ENCODE data around the gene DIAPH3. TPM values are rescaled to one million over a fixed set of nuclear protein-coding genes. Genes with fewer than 3 reads are reported as not detected.

Gene DIAPH3
- total and polyA plus RNA-seq, 2 of the 8 experiments (the other 6 are each of a cell fraction or from before 2014, with no cell fraction given) = 8.0 to 30.8 TPM

DNA sequence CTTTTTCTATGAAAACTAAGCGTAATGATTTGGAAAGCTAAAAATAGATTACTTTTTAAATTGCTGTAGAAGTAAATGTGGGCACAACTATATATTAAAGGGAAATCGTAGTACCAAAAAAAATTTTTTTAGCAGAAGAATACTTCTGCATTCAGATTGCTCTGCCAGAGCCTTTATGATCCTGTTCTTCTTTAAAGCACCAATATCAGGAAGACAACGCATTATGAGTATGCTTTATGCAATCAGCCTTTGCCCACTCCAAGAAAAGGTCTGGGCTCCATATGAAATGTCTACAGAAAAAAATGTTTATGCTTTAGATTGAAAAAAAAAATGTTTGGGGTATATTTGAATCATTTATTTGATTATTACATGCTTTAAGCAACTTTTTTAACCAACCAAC, 137.4 kb downstream of the DIAPH3 start:
- Histone ChIP-seq H3K23me2 (ENCODE audit: low read depth, low read length) (no peaks in the 10 kb centered on the region), H3K9me3 (ENCODE audit: insufficient read depth in 2 of 2, low read depth in 1 of 2, low read length in 1 of 2) (no peaks in the 10 kb centered on the region), H3K36me3 (ENCODE audit: control insufficient read depth in 2 of 4, insufficient read depth in 4 of 4, low read length in 3 of 4) (no peaks in the 10 kb centered on the region; a peak in 2 of 8 replicates), H2BK120ac (replicated peaks; ENCODE audit: low read depth, low read length) (no peak overlapping the region), H3K27me3 (replicated peaks in 1 of 4; ENCODE audit: control insufficient read depth in 3 of 4, extremely low read depth in 1 of 4, insufficient read depth in 3 of 4, low read length in 3 of 4) (no peaks in the 10 kb centered on the region), H2AFZ (ENCODE audit: low read length) (no peak overlapping the region), H2BK20ac (ENCODE audit: low read length) (no peak overlapping the region), H2BK5ac (ENCODE audit: low read depth, low read length) (no peak overlapping the region), H3K23ac (ENCODE audit: insufficient read length) (no peak overlapping the region), H3K4ac (replicated peaks; ENCODE audit: insufficient read length, low read depth, low read length) (no peak overlapping the region), H2AK5ac (ENCODE audit: low read depth, low read length) (no peak overlapping the region), H3K27ac (ENCODE audit: low read depth, low read length) (no peak overlapping the region), H3K4me3 (ENCODE audit: extremely low read depth in 1 of 4, insufficient read depth in 2 of 4, low read depth in 3 of 4, low read length in 4 of 4) (no peak overlapping the region), H3K4me2 (ENCODE audit: insufficient read depth in 1 of 2, low read depth in 2 of 2, low read length in 2 of 2) (no peak overlapping the region), H3K4me1 (replicated peaks in 1 of 4; ENCODE audit: control insufficient read depth in 3 of 4, insufficient read depth in 4 of 4, low read length in 3 of 4) (no peaks in the 10 kb centered on the region), H4K8ac (ENCODE audit: extremely low read depth, insufficient read depth, low read length) (no peak overlapping the region), H3K79me1 (ENCODE audit: low read depth, low read length) (no peaks in the 10 kb centered on the region), H3K9ac (replicated peaks in 1 of 4; ENCODE audit: extremely low read depth in 1 of 4, low read depth in 3 of 4, low read length in 3 of 4) (no peak overlapping the region), H3K56ac (replicated peaks; ENCODE audit: insufficient read length, low read depth, low read length) (no peak overlapping the region), H3K14ac (ENCODE audit: insufficient read length) (no peak overlapping the region), H3K79me2 (ENCODE audit: control insufficient read depth in 1 of 2, insufficient read depth in 2 of 2, low read length in 2 of 2) (no peaks in the 10 kb centered on the region), H3K18ac (ENCODE audit: extremely low read depth, low read length) (no peak overlapping the region), H4K5ac (ENCODE audit: insufficient read length, low read depth, low read length) (no peak overlapping the region), H2BK15ac (ENCODE audit: low read length) (no peak overlapping the region), H4K91ac (replicated peaks; ENCODE audit: insufficient read length, low read length) (no peak overlapping the region), H2BK12ac (ENCODE audit: low read depth, low read length) (no peak overlapping the region), H4K20me1 (replicated peaks in 1 of 2; ENCODE audit: control insufficient read depth in 1 of 2, insufficient read depth in 2 of 2, low read length in 2 of 2) (no peaks in the 10 kb centered on the region)
- 87% methylated on average over 3 of the region's 3 CpGs; no CpG with 5 or more reads in 1 of the 2 experiments for WGBS, 2 experiments (ENCODE audit: extremely low coverage in 1 of 2, insufficient coverage in 1 of 2, insufficient read length in 1 of 2, insufficient replicate concordance in 2 of 2, low coverage in 1 of 2, low lambda C conversion rate in 2 of 2, missing lambda C conversion rate in 1 of 2)
- ChIA-PET POLR2A (ENCODE audit: partially characterized antibody) (no interaction called here), CTCF (ENCODE audit: partially characterized antibody) (no interaction called here)
- FAIRE-seq (no peak), DNase-seq (ENCODE audit: low read depth in 1 of 2, low spot score in 2 of 2) (no peak)
- TF ChIP-seq CHD2 (IDR thresholded peaks at IDR 0.05; ENCODE audit: low read length) (no peak), SUZ12 (IDR thresholded peaks at IDR 0.05; ENCODE audit: low read length) (no peak), TBP (IDR thresholded peaks at IDR 0.05; ENCODE audit: low read depth, low read length) (no peak), CHD1 (IDR thresholded peaks at IDR 0.05; ENCODE audit: low read depth, low read length) (no peak), JUN (IDR thresholded peaks at IDR 0.05; ENCODE audit: low read depth, low read length) (no peak), GTF2F1 (IDR thresholded peaks at IDR 0.05; ENCODE audit: borderline replicate concordance, low read depth, low read length) (no peak), MAFK (IDR thresholded peaks at IDR 0.05; ENCODE audit: low read depth, low read length) (no peak), KDM4A (IDR thresholded peaks at IDR 0.05; ENCODE audit: low read depth, low read length, severe bottlenecking) (no peak), SP1 (IDR thresholded peaks at IDR 0.05; ENCODE audit: low read depth, low read length) (no peak), PHF8 (conservative IDR thresholded peaks at IDR 0.05; ENCODE audit: low read depth, low read length) (no peak), RBBP5 (IDR thresholded peaks at IDR 0.05; ENCODE audit: borderline replicate concordance, low read depth, low read length) (no peak), RXRA (IDR thresholded peaks at IDR 0.05; ENCODE audit: insufficient read depth, low read depth, low read length) (no peak), BRCA1 (IDR thresholded peaks at IDR 0.05; ENCODE audit: low read depth, low read length) (no peak), MAX (IDR thresholded peaks at IDR 0.05) (no peak)
- TF ChIP-seq, protein P1, sequence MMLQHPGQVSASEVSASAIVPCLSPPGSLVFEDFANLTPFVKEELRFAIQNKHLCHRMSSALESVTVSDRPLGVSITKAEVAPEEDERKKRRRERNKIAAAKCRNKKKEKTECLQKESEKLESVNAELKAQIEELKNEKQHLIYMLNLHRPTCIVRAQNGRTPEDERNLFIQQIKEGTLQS (IDR thresholded peaks at IDR 0.05; ENCODE audit: insufficient read depth, low read depth, low read length) = no peak

Data from H1 (cell line).